ENCODE data around the gene SORCS3. TPM values are rescaled to one million over a fixed set of nuclear protein-coding genes. Genes with fewer than 3 reads are reported as not detected.

SORCS3 gene
- total and polyA plus RNA-seq, 10 of the 15 experiments (the other 5 are each of a cell fraction or from before 2014, with no cell fraction given) = 0.01 to 0.04 (median 0.02) TPM; not detected in 7

GRCh38 chr10:104631946-104632345 is 9.1 kb upstream of the SORCS3 start (continued):
- TF ChIP-seq SUZ12 (IDR thresholded peaks at IDR 0.05; ENCODE audit: unreplicated experiment) (no peak), ELK1 (IDR thresholded peaks at IDR 0.05; ENCODE audit: low read depth, low read length) (no peak), CBX5 (IDR thresholded peaks at IDR 0.05; ENCODE audit: low read depth) (no peak), CREM (IDR thresholded peaks at IDR 0.05; ENCODE audit: low read depth) (no peak), EP300 (IDR thresholded peaks at IDR 0.05; ENCODE audit: borderline replicate concordance in 1 of 2, control insufficient read depth in 1 of 2, low read depth in 2 of 2, low read length in 2 of 2) (no peak), EED (IDR thresholded peaks at IDR 0.05; ENCODE audit: low read depth) (no peak), YBX1 (IDR thresholded peaks at IDR 0.05) (no peak), NFYA (IDR thresholded peaks at IDR 0.05; ENCODE audit: borderline replicate concordance, low read depth, low read length) (no peak), ZNF217 (IDR thresholded peaks at IDR 0.05) (no peak), TCF3 (IDR thresholded peaks at IDR 0.05; ENCODE audit: borderline replicate concordance, insufficient read depth, low read depth, low read length) (no peak), ZNF622 (IDR thresholded peaks at IDR 0.05) (no peak), KLF5 (IDR thresholded peaks at IDR 0.05; ENCODE audit: partially characterized antibody) (no peak)

DNA sequence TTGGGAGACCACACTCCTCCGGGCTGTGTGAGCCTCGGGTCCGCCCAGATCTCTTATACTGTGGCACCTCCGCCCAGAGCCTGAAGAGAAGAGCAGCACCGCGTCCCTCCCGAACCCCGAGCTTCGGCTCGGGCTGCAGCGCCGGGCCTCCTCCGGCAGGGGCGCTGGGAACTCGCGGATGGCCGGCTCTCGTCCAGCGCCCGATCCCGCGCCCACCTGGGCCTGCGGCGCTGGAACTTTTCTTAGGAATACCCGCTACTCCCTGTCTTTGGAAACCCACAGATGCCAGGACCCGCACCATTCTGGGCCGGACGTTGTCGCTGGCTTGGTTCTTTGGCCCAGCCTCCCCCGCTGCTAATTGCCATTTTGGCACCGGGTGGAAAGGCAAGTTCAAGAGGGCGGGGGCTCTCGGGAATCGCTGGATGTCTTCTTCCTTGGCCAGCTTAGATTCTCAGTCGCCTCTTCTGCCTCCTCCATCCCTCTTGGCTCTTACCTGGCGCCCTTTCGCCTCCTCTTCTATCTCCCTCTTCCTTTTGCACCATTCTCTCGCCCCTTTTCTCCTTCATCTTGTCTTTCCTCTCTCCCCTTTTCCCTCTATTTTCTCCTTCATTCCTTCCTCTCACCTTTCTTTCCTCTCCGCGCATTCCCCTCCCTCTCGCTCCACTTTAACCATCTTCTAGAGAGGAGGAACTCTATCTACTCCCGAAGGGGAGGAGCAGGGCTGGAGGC is 2.1 kb upstream of the SORCS3 start:
- Histone ChIP-seq H3K9ac (ENCODE audit: control insufficient read depth, insufficient read depth, low read length) (no peak overlapping the region), H2AFZ (ENCODE audit: control insufficient read depth, low read depth, low read length) (no peak overlapping the region), H4K20me1 (ENCODE audit: control insufficient read depth, insufficient read depth) (no peaks in the 10 kb centered on the region), H3K36me3 (ENCODE audit: control insufficient read depth in 2 of 2, insufficient read depth in 2 of 2, low read length in 1 of 2) (no peaks in the 10 kb centered on the region), H3K4me1 (ENCODE audit: control insufficient read depth, insufficient read depth, low read length) (no peaks in the 10 kb centered on the region), H3K4me3 (no peak overlapping the region), H3K4me2 (ENCODE audit: control insufficient read depth, insufficient read depth) (no peak overlapping the region), H3K27me3 (replicated peaks in 1 of 2; ENCODE audit: control insufficient read depth in 2 of 2, insufficient read depth in 2 of 2, low read length in 1 of 2) (peaks cover 2 to 10% of the 10 kb centered on the region in 2 experiments; a peak in 2 of 4 replicates), H3K79me2 (ENCODE audit: control insufficient read depth, insufficient read depth, low read length) (no peaks in the 10 kb centered on the region), H3K9me3 (replicated peaks; ENCODE audit: control insufficient read depth, insufficient read depth, low read length) (no peaks in the 10 kb centered on the region; the same call in 2 of the 3 replicates), H3K27ac (ENCODE audit: control insufficient read depth, insufficient read depth) (no peak overlapping the region)
- in situ Hi-C loops (cut with MboI) (no loop called here), intact Hi-C loops (cut with micrococcal nuclease; ENCODE audit: unreplicated experiment) (loop anchor here (2.0 kb wide), 1 partner anchor 286 kb away; no protein-coding TSS in a partner anchor)
- CTCF ChIA-PET = no interaction called here
- SMC1A ChIA-PET (ENCODE audit: uncharacterized antibody, unreplicated experiment) = no interaction called here
- no TSS peak for BruUV-seq (replicated peaks)
- ATAC-seq (peak; percentile 80), DNase-seq (ENCODE audit: low read depth, low spot score) (no peak), FAIRE-seq (no peak)
- RAD21 ChIA-PET (ENCODE audit: unreplicated experiment) = no interaction called here
- TF ChIP-seq CTCF (IDR thresholded peaks at IDR 0.05 in 2 of 3, conservative IDR thresholded peaks at IDR 0.05 in 1 of 3; ENCODE audit: control insufficient read depth in 2 of 3, extremely low read depth in 1 of 3, insufficient read depth in 1 of 3, low read depth in 3 of 3, low read length in 3 of 3) (peak; percentile 17 to 35 (median 23); a peak in 2 of 6 replicates), TCF3 (IDR thresholded peaks at IDR 0.05; ENCODE audit: borderline replicate concordance, insufficient read depth, low read depth, low read length) (no peak), ZNF274 (IDR thresholded peaks at IDR 0.05; ENCODE audit: insufficient read depth, insufficient read length) (no peak)
- POLR2A ChIA-PET = no interaction called here
- WGBS (ENCODE audit: insufficient coverage, insufficient replicate concordance, low lambda C conversion rate, missing lambda C conversion rate) = 9% methylated on average over 42 of the region's 42 CpGs

All from GM12878 (cell line).